D341Med (cell line): Measurements from ENCODE around the gene ADAM19.

Experiments
- DNase-seq: peaks from one replicate; pipeline ENCODE4 v3.0.0; 2012; ENCODE audit warnings: low spot score

Gene ADAM19

DNA sequence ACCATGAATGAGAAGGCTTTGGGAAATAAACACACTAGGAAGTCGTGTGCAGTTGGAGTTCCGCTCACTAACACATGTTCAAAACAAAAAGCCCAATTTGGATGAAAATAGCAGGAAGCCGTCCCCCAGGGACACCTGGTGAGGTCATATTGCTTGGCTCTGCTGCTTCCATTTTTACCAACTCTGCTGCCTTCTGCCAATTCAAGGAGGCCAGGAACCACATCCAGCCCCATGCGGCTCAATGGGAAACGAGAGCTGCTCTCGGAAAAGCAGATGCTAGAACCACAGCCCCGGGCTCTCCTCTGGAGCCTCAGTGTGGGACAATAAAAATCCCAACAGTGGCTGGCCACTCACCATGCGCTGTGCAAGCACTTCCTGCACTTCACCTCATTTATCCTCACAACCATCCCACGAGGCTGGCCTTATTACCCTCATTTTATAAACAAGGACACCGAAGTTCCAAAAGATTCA is 13.4 kb downstream of the ADAM19 start:
- DNase-seq, result no peak

DNA sequence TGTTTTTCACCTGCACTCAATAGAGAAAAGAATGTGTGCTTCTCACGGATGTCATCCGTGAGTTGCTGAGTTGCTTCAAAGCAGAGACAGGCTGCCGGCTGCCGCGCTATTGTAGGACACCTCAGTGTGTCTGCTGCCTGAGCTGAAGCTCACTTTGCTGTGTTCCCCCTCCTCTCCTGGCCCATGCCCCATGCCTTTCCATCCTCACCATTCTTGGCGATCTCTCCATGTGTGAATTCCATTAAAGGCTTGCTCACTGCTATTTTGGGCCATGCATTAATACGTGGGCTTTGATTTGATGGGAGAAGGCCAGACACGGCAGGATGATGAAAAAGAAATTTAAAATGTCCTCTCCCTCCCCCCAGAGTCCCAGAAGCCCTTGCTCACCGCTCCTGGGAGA is 14.5 kb downstream of the ADAM19 start:
- DNase-seq, result no peak

DNA sequence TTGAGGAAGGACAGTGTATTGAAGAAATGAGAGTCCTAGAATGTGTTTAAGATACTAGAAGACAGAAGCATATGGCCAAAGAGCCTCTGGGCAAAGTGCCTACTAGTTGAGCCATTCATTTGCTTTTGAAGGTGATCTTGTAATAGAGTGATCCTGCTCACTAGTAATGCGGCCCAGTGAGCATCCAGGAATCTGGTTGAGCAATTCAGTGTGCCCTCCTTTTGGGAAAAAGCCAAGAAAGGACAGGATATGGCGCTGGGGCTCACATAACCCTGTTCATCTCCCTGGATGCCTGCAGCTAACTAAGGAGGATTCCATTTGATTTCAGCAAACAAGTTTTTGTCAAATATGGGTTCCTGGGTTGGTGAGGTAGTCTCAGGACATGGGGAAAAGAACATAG is 16.3 kb downstream of the ADAM19 start:
- no peak for DNase-seq

DNA sequence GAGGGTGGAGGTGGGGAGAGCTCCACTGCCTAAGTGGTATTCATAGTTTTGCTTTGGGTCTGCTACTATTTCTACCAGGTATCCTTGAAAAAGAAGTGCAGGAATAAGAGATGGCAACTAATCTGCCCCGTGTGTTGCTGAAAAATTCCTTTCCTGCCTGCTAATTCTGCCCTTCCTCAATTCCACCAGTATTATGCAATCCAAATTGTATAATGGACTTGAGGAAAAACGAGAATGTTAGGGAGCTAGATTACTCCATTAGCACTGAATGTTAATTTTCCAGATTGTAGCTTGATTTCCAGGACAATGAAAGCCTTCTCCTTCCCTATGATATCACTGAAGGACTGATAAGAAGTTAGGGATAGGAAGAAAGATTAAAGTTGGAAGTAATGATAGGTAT is 16.9 kb downstream of the ADAM19 start:
- no peak for DNase-seq

DNA sequence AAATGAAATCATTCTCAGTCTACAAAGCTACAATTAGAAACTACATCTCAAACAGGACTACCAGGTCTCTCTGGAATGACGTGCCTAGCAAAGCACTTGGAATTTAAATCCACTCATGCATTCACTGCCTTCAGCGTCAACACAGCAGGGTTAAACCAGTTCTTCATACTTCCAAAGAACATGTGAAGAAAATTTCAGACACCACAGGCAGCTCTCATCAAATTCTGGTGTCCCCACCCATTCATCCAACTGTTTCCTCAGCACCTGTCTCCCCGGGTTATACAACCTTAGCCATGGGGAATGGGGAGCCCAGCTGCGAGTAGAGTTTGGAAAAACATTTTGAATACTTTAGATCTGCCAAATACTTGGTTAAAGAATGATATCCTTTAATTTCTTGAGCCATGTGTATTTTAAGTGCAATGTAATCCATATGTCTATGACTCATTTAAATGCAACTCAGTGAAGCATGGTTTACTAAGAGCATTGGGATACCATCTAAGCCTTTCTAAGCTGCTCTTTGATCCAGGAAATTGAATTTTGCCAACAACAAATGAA is 17.5 kb downstream of the ADAM19 start:
- DNase-seq, result no peak

DNA sequence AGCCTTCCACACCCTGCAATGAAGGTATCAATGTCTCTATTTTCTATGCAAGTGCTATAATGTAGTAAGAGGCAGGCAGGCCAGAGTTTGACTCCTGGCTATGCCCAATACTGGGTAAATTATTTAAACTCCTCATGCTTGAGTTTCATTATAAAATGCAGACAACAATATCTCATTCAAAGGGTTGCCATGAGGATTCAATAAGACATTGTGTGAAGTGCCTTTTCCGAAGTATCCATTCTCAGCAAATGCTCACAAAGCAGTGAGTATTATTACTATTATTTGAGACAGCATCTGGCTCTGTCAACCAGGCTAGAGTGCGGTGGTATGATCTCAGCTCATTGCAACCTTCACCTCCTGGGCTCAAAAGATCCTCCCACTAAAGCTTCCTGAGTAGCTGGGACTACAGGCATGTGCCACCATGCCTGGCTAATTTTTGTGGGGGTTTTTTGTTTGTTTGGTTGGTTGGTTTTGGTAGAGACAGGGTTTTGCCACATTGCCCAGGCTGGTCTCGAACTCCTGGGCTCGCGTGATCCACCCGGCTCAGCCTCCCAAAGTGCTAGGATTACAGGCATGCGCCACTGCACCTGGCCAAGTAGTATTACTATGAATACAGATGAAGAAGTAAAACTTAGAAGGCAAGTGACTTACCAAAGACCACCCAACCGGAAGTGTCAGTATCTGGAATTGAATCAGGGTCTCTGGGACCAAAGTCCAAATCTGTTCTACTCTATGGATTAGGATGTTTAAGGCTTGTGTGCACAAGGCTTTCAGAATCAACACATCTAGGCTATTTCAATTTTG is 18.8 kb downstream of the ADAM19 start:
- DNase-seq, result no peak

DNA sequence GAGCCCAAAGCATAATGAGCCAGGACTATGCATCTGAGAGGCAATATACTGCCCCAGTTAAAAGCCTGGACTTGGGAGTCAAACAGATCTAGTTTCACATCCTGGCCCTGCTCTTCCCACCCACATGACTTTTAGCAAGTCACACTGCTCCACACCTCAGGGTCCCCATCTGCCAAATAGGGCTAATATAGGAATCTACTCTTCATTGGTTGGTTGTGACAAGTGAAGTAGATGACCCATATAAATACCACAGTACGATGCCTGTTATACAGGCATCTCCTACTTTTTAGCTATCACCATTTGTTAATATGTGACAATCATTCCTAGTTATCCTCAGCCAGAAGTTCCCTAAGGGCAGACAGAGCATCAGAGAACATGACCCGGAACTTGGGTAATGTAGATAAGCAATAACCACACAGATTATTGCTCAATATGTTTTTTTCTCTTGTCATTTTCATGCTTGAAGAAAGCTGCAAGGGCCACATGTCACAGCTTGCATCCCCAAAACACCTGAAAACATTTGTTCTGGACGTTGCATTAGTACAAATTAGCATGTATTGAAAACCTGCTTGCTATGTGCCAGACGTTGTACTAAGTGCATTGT is 20.4 kb downstream of the ADAM19 start:
- no peak for DNase-seq

DNA sequence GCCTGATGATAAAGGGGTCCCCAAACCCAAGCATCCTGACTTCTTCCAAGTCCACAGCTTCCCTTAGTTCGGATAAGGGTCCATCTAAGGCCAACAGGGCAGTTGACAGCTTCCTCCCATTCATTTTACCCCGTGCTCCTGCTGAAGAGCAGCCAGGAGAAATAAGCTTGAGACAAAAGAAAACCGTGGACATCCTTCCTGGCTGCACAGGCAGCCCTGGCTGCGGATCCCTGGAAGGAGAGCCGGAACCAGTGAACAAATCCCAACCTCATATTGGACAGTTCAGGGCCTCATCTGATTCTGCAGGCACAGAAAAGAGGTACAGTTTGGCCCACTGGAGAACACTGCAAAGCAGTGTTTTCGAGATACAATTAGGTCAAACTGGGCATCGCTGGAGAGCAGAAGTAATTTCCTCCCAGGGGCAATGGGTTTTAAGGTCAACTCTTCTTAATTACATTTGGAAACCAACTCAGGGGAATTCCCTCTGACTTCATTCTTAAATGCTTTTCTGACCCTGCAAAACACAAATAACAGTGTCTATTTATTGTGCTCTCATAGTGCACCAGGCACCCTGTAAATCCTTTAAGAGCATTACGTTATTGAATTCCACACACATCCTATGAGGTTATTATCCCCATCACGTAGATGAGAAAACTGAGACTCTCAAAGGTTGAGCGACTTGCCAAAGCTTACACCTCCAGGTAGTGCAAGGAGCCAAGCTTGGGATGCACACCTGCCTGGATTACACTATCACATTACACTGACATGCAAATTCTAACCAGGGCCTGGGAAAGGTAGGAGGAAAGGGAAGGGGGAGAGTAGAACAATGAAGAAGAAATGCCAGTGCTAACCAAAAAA is 21.2 kb downstream of the ADAM19 start:
- DNase-seq, result no peak

DNA sequence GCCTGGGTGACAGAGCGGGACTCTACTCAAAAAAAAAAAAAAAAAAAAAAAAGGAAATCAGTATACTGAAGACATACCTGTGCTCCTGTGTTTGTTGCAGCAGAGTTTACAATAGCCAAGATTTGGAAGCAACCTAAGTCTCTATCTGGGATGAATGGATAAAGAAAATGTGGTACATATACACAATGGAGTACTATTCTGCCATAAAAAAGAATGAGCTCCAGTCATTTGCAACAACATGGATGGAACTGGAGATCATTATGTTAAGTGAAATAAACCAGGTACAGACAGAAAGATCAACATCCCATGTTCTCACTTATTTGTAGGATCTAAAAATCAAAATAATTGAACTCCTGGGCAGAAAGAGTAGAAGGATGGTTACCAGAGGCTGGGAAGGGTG is 22.9 kb downstream of the ADAM19 start:
- no peak for DNase-seq

DNA sequence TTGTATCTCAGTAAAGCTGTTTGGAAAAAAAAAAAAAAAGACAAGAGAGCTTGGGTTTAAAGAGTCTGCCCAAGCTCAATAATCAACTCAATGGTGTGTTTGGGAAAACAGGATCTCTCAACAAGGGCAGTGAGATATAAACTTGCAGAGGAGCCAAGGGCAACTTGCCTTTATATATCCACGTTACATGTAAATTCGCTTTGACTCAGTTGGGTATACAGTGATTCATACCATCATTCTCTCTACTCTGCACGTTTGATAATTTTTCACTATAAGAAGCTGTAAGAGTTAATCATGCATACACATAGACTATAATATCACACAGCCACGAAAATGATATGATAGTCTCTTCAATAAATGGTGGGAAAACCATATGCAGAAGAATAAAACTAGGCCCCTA is 24.9 kb downstream of the ADAM19 start:
- DNase-seq, result no peak

DNA sequence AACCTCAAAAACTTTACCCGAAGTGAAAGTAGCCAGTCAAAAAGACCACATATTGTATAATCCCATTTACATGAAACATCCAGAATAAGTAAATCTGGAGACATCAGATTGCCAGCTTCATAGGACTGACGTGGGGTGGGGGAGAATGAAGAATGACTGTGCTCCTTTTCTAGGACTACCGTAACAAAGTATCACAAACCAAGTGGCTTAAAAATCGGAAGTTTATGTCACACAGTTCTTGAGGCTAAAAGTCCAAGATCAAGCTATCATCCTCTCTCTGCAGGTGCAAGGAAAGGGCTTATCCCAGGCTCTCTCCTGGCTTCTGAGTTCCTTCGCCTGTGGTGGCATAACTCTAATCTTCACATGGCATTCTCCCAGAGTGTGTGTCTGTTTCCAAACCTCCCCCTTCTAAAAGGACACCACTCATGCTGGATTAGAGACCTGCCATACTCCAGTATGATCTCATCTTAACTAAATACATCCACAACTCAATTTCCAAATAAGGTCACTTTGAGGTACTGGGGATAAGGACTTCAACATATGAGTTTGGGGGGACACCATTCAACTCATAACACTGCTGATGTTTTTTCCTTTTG is 25.5 kb downstream of the ADAM19 start:
- no peak for DNase-seq

DNA sequence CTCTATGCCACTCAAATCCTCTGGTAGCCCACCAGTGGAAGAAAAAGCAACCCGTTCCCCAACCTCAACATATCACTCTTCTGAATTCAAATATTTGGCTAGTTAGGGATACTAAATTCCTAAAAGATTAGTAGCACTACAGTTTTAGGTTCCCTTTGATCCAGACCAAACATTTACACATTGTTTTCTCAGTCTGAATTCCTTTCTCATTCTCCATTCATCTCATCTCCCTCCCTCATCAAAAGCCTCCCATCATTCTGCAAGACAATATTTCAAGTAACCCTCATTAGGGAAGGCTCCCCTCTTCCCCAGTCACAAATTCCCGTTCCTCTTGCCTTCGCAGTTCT is 26.3 kb downstream of the ADAM19 start:
- no peak for DNase-seq

DNA sequence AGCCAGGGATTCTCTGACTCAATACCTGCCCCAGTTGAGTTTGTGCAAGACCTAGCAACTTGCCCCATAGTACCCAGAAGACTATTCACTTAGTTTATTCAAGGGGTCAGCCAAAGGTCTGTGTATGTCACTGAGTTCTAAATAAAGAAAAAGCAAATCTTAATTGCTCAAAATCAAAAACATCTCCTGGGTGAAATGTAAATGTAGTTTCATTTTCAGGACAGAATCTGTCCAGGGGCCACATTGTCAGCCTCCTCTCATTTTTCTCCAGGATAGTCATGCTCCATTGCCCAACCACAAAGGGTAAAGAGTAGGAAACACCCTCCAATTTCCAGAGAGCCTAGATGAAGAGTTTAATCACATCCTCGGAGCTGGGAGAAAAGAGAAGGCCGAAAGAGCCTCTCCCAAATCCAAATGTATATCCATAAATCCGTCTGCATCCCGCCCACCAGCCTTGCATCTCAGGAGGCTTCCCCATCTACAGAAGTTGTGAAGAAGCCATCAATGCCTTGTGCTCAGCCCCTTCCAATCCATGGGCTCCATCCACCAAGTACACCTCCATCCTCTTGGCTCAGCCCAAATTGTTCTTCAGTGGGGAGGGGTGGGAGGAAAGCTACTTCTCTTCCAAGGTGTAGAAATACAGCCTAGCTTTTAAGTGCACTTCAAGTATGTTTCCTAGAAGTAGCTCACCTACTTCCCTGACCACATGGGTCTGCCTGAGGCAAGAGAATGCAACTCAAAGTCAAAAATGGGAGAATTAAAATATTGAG is 26.9 kb downstream of the ADAM19 start:
- no peak for DNase-seq

DNA sequence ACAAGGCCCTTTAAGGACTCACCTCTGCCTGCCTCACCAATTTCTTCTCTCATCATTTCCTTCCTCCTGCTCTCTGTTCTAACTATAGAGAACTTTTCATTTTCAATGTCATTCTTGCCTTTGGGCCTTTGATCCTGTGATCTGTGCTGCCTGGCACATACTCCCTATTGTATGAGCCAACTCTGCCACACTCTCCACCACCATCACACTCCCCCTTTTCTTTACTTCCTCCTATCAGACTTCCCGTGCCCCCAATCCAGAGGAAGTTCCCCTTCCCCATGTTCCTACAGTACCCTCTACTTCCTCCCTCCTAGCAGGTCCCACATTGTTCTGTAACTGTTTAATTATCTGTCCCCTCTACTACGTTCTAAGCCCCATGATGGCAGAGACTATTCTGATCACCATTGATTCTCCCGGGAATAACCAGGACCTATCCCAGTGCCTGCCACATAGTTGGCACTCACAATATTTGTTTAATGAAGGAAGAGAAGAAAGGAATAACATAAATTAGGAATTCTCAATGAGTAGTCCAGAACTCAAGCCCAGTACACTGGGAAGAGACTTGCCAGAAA is 27.5 kb downstream of the ADAM19 start:
- no peak for DNase-seq

DNA sequence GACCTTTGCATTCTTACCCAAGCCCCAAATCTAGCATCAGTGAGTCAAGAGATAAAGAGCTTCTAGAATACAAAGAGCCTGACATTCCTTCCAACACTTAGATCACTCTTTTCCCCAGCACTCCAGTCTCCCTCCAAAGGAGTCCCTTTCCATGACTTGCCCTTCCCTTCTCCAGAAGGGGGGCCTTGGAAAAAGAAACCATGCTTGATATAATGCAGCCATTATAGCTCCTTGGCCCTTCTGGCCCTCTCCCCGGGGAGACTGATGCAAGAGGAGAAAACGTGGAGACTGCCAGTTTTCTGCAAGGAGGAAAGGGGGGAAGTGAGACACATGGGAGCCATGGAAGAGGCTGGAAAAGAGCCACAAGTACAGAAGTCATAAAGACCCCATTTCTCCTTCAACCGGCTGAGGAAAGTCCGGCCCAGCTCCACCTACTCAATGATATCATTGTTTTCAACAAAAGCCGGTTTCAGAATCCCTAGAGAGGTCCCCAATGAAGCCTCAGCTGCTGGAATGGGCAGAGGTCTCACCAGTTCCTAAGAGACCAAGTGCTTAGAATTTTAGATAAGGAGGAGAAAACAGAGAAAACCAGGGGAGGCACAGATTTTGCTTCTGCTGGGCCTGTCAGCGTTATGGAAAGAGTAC is 29.0 kb downstream of the ADAM19 start:
- DNase-seq, result no peak

DNA sequence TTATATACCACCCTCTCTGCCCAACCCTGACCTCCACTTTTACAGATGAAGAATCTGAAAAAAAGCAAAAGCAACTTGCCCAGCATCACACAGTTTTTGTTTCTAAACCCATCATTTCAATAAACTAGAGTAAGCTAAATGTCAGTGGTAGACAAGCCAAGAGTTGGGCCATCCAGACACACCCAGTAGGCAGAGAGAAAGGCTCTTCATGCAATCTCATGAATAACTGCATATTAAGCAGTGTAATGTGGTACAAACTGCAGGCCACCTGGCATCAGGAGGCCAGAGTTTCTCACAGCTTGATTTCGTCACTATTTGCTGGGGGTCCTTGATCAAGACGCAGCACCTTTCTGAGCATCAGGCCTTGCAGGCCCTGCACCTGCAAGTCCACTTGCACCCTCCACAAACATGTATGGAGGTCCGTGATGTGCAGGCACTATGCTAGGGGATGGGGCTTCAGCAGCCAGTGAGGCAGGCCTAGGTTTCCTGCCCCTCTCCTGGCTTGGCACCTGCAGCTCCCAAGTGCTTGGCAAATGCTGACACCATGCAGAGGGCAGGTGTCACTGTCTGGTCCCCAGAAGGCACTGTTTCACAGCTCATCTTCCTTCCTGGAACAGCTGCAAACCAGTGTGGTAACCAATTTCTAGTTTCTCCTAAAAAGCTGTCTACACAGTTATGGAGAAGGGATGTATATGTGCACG is 29.8 kb downstream of the ADAM19 start:
- no peak for DNase-seq

DNA sequence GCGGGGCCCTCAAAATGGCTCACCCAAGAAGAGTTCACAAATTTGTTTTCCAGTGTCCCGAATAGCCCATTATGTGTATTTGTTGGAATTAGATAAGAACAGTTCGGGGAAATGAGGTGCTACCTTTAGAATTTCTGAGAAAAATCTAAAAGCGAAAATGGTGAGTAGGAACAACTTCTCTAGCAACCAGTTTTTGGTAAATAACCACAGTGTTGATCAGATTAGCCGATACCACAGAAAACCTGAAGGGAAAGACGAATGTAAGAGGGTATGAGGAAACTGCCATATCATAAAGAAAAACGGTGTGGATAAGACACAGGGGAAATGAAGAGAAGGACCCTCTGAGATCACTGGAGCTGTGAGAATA is 31.0 kb downstream of the ADAM19 start:
- no peak for DNase-seq

DNA sequence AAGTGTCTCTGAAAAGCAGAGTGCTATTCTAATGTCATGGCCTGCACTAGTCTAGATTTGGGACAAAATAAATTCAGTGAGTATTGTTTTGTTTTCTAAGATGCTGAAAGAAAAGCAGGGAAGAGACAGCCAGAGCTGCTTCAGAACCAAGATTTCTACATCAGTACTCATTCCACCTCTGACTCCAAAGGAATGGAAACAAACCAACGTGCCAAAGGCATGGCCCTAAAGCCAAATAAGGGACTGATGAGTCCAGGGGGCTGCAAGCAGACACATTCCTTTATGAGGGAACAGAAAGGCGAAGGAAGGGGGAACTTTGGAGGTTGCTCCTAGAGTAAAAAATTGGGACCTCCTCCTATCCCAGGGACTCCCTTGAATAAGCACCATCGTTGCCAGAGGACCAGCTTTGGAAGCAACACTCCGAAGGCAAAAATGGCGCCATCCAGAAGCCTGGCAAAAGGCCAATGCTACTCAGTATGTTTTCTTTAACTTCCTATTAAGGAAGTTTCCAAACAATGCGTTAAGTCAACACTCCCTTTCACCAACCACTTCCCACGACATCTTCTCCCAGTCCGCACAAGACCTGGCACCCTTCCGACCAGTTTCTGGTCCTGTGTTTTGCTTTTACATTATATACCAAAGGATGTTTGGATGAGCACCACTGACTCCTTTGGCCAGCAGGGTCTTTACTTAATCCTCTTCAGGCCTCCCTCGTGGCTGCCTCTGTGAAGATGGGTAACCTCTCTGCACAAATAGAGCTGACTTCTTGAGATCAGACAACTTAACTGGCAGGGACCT is 31.6 kb downstream of the ADAM19 start:
- no peak for DNase-seq

DNA sequence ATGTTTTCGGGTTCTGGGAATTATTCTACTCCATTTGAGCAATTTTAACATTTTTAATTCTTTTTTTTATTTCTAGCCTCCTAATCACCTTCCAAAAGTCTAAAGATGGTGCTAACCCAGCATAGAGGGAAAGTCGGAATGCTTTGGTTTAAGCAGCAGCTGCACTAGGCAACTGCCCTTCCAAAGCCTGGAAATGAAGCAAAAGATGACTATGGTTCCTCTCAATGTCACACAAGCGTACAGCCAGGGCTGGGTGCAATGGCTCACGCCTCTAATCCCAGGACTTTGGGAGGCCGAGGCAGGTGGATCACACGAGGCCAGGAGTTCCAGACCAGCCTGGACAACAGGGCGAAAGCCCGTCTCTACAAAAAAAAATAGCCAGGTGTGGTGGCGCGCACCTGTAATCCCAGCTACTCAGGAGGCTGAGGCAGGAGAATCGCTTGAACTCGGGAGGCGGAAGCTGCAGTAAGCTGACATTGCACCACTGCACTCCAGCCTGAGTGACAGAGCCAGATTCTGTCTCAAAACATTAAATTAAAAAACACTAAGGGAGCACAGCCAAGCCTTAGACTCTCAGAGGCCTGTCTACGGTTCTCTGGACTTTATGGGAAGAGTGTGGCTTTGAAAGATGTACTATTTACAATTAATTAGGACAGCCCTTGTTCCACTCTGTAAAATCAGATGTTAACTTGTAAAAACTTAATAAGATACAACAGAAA is 33.1 kb downstream of the ADAM19 start:
- no peak for DNase-seq
